Ovary (tissue), 3 donors: Measurements from ENCODE around the gene YWHAQ.

Experiments
- EP300 ChIP-seq: sonication (generic); formaldehyde crosslinking; IDR thresholded peaks from one replicate; pipeline ENCODE4 v1.6.1; 2017; ENCODE audit warnings: antibody characterized with exemption
- POLR2A ChIP-seq: fragments of 450-650 bp; IDR thresholded peaks from one replicate; pipeline ENCODE4 v1.6.1; 2017; ENCODE audit warnings: antibody characterized with exemption, mild to moderate bottlenecking, moderate library complexity
- TF ChIP-seq, protein P1 (sequence below), 3 donors: fragments of 450-650 bp in 2 of 3; fragments of 200-600 bp in 1 of 3; IDR thresholded peaks; one replicate each; pipeline versions ENCODE4 v1.5.1 to v1.8.0; 2016 to 2022; ENCODE audit warnings: antibody characterized with exemption in 3 of 3, mild to moderate bottlenecking in 1 of 3
- donor health status: DM: no; HTN: no; CAD: no.

DNA sequence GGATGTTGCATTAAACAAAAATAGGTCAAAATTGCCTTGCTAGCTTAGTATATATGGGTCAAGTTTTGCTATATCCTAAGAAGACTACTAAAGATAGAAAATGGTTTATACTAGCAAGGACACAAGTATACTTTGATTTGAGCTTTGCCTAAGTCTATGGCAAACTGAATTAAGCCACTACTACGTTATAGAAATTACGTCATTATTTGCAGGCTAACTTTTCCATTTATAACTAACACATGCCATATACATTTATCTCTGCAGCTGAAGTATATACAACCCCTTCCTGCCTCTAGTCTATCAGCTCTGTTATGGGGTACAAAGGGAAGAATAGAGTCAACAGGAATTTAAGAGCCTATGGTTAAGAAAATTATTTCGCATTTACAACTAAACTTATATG lies 16.2 kb downstream of the YWHAQ start:
- TF ChIP-seq POLR2A (no peak), EP300 (no peak)
- TF ChIP-seq, protein P1, sequence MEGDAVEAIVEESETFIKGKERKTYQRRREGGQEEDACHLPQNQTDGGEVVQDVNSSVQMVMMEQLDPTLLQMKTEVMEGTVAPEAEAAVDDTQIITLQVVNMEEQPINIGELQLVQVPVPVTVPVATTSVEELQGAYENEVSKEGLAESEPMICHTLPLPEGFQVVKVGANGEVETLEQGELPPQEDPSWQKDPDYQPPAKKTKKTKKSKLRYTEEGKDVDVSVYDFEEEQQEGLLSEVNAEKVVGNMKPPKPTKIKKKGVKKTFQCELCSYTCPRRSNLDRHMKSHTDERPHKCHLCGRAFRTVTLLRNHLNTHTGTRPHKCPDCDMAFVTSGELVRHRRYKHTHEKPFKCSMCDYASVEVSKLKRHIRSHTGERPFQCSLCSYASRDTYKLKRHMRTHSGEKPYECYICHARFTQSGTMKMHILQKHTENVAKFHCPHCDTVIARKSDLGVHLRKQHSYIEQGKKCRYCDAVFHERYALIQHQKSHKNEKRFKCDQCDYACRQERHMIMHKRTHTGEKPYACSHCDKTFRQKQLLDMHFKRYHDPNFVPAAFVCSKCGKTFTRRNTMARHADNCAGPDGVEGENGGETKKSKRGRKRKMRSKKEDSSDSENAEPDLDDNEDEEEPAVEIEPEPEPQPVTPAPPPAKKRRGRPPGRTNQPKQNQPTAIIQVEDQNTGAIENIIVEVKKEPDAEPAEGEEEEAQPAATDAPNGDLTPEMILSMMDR (IDR thresholded peaks at IDR 0.05) = no peak
